Measurements from ENCODE around the gene NUP214.
"Not testable (repeated sequence)": the region's sequence is repeated elsewhere in the genome, so short reads cannot be mapped to it uniquely, and the experiment has no call there.

The NUP214 gene

GRCh38 chr9:131097126-131097947 is 28.0 kb upstream of the NUP214 start:
- no peak for DNase-seq

DNA sequence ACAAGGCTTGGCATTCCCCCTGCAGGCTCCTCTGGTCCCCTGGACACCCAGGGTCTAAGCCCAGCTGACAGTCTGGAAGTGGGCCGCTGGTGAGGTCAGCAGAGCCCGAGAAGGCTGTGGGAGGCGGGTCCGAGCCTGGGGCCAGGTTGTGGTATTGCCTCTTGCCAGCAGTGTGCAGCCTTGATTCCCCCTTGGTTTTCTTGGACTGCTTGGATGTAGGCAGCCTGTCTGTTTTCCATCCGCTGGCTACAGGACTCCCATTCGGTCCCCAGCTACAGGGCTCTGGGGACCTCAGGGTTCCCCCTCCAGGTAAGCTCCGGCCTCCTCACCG is 27.5 kb upstream of the NUP214 start:
- DNase-seq, result no peak

DNA sequence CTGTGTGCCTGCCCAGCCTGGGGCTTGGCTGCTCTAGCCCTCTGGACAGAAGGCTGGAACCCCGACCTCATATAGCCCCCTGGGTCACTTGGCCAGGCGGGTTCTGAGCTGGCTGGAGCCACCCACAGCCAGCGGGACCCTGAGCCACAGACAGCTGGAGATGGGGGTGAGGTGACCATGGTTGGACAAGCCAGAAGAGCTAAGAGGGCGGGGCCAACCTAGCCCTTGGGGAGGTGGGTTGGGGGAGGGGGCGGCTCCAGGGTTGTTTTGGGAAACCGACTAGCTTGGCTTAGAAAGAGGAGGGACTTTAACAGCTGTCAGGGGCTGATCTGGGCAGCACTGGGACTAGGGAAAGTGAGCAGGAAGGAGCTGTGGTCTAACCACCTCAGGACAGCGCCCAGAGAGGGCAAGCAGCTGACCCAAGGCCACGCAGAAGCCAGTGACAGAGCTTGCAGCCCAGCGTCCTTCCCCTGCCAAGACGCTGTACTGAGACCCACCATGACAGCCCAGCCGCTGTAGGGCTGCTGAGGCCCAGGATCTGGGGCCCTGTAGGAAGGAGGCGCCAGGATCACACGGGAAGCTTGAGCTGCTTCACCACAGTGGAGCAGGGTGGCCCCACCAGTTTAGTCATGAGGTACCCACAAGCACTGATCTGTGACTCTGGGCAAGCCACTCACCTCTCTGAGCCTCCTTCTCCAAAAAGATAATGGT is 26.8 kb upstream of the NUP214 start:
- no peak for DNase-seq

DNA sequence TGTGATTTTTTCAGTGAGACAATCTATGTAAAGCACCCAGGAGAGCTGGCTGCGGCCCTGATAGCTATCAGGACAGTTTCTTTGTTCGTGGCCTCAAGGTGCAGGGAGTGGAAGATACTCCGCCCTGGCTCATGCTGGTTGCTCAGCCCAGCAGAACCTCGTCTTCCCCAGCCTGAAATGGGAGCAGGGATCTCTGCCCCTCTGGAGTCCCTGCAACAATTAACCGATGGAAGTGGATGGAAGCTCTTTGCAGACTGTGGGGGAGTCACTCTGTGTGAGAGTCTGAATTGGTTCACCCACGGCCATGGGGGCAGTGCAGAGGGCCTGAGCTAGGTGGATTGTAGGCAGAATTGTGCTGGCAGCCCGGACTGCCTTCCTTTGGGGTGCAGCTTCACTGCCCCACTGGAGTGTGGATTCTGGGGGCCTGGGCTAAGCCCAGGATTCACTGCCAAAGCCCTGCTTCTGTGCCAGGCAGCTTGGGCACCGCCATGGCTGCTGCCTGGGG is 26.2 kb upstream of the NUP214 start:
- DNase-seq, result no peak

DNA sequence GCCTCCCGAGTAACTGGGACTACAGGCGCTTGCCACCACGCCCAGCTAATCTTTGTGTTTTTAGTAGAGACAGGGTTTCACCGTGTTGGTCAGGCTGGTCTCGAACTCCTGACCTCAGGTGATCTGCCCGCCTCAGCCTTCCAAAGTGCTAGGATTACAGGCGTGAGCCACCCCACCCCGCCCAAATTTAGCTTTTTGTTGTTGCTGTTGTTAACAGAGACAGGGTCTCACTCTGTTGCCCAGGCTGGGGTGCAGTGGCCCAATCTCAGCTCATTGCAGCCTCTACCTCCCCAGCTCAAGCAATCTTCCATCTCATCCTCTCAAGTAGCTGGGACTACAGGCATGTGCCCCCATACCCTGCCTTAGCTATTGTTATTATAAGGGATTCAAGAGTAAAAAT is 25.5 kb upstream of the NUP214 start:
- not testable (repeated sequence) for DNase-seq

DNA sequence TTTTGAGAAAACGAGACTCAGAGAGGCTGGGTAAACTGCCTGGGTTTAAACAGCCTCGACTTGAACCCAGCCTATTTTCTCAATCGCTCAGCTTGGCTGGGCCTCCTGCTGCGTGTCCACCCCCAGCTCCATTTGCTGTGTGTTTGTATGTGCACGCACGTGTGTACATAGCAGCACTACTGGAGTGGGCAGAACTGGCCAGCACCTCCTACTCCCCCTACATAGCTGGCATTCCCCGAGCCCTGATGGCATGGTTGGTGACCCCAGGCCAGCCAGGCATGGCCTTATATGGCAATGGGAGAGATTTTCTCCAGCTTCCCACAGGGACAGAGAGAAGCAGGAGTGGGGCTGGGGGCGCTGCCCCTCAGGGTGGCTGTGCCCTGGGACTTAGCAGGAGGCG is 24.9 kb upstream of the NUP214 start:
- DNase-seq, result no peak

- DNase-seq, result no peak
Measured at GRCh38 chr9:131101207-131101964, 24.0 kb upstream of the NUP214 start.

- no peak for DNase-seq
Measured at GRCh38 chr9:131103024-131103423, 22.4 kb upstream of the NUP214 start.

- no peak for DNase-seq
Measured at GRCh38 chr9:131103535-131103934, 21.9 kb upstream of the NUP214 start.

DNA sequence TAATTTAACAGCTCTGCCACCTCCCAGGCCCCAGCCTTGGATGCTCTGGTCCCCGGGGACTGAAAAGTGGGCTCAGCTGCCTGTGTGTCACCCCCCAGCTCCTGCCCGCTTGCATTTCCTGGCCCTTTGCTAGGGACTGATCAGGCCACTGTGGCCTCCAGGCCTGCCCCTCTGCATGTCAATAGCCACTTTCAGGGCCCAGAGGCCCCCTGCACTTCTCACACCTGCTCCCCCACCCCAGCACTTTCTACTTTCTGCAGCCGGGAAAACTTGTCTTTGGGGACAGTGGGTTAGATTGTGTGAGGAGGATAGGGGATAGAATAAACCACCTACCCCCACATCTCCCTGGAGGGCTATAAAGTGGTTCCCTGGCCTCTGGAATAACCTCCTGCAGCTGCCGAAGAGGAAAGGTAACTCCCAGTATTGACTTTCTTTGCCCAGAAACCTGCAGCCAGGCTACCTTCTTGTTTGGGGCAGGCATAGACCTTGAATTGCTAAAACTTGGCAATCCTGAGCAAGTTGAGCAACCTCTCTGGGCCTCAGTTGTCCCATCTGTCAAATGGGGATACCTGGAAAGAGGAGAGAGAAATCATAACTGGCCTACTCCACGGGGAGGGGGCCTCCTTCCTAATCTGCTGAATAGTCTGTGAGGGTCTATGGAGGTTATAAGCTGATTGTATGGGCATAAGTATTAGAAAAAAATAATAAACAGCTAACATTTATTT is 21.2 kb upstream of the NUP214 start:
- DNase-seq, result no peak

GRCh38 chr9:131105952-131106351 is 19.4 kb upstream of the NUP214 start:
- no peak for DNase-seq

DNA sequence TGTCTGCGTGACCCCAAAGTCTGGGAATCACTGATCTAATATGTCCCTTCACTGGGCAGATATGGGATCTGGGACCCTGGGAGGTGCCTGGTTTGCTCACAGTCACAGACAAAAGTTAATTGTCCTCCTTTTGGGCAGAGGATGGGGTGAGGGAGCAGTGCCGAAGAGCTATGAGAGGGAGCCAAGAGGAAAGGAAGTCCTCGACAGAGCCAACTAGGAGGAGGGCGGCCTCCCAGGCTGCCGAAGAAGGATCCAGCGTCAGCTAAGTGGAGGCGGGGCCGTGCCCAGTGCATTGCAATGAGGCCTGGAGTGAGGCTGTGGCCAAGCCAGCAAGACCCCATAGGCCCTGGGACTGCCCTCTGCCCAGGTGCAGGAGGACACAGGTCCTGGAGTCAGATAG is 17.6 kb upstream of the NUP214 start:
- DNase-seq, result no peak

DNA sequence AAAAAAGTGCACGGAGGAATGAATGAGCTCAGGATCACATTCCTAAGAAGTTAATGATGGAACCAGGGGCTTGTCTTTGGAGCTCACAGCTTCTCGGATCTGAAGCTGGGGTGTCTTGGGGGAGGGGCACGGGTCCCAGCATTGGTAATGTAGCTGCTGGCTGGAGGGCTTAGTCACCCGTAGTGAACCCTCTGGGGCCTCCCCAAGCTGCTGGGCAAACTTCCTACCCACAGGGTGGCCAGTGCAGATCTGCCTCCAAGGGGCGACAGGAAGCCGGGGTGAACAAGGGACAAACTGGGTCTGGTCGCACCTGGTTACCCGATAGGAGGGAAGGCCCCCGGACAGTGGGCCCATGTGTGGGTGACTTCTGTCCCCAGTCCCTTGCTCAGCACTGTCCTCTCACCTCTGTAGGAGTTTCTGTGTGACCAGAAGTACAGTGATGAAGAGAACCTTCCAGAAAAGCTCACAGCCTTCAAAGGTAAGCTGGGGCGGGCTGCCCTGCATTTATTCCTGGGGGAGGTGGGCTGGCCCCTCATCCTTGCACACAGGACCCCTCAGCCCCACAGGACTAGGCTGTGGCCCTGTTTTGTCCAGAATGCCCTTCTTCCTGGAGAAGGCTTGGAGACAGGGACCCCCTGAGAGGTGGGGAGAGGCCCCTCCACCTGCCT is 14.1 kb upstream of the NUP214 start:
- no peak for DNase-seq

GRCh38 chr9:131111854-131112311 is 13.5 kb upstream of the NUP214 start:
- DNase-seq, result no peak

DNA sequence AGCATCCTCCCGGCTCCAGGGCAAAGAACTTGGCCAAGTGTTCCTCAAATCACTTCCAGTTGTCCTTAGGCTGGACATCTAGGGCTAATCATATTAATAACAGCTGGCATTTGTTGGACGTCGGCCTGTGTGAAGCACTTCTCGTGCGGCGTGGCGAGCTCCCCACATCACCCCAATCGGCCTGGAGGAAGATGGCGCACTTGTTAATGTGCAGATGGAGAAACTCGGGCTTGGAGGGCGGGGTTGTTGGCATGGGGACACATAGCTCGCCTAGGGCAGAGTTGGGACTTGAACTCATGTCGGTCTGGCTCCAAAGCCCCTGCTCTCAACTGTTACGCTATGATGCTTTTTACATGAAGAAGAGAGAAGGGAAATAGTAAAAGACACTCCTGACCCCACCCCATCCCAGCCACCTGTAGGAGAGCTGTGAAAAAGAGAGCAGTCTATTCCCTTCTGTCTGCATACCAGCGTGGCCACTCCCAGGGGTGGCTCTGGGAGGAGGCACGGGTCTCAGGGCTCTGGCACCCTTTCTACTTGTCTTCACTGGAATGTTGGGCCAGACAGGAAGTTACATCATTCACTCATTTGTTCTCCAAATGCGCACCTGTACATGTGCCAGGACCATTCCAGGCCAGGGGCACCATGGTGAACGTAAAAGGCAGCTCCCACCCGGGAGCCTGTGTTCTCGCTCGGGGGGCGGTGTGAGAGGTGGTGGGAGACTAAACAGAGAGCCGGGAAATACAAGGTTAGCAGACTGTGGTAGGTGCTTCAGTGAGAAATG is 12.8 kb upstream of the NUP214 start:
- no peak for DNase-seq

GRCh38 chr9:131113655-131114054 is 11.7 kb upstream of the NUP214 start:
- DNase-seq, result no peak

DNA sequence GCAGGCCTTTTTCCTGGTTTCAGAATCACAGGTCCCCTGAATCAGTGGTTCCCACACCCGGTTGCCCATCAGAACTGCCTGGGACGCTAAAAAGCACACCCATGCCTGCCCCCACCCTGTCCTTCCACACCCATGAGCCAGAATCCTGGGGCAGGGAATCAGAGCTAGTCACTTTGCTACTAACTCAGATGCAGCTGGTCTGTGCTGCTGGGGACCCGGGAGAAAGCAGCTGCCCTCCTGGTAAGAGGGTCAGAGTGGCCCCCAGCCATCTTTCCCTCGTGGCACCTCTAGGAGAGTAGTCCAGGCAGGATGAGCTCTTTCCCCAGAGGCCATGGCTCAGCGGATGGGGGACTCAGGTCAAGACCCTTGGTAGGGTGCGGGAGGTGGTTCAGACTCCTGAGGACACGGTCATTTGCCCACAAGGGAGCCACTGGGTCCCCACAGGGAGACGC is 11.3 kb upstream of the NUP214 start:
- DNase-seq, result no peak

GRCh38 chr9:131115360-131115742 is 10.0 kb upstream of the NUP214 start:
- DNase-seq, result not testable (repeated sequence)

DNA sequence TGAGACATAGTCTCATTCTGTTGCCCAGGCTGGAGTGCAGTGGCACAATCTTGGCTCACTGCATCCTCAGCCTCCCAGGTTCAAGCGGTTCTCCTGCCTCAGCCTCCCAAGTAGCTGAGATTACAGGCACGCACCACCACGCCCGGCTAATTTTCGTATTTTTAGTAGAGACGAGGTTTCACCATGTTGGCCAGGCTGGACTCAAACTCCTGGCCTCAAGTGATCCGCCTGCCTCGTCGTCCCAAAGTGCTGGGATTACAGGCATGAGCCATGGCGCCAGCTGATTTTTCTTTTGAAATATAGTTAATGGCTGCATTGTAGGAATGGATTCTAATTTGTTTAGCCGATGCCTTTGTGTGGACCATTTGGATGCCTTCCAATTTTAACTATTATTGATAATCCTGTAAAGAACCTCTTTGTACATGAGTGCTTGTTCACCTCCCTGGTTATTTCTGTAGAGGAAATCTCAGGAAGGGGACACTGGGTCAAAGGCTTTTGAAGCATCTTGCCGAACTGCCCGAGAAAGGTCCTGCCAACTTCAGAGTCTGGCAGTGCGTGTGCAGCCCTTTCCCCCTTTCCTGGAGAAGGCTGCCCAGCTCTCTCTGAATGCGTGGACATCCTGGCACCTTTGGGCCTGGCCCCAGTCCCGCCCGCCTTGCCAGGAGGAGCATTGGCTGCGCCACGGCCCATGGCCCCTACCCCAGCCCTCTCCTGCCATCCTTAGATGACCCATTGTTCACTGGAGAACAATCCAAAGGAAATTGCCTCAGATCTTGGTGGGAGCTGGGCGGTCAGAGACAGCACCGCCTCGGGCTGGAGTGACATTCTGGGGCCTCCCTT is 8.9 kb upstream of the NUP214 start:
- DNase-seq, result no peak

GRCh38 chr9:131117121-131117761 is 8.1 kb upstream of the NUP214 start:
- no peak for DNase-seq

All from NCI-H1417 treated with DMSO at 0.1 percent for 48 hours (cell line).